ENCODE measurements around the gene PSMC3IP.

The PSMC3IP gene

DNA sequence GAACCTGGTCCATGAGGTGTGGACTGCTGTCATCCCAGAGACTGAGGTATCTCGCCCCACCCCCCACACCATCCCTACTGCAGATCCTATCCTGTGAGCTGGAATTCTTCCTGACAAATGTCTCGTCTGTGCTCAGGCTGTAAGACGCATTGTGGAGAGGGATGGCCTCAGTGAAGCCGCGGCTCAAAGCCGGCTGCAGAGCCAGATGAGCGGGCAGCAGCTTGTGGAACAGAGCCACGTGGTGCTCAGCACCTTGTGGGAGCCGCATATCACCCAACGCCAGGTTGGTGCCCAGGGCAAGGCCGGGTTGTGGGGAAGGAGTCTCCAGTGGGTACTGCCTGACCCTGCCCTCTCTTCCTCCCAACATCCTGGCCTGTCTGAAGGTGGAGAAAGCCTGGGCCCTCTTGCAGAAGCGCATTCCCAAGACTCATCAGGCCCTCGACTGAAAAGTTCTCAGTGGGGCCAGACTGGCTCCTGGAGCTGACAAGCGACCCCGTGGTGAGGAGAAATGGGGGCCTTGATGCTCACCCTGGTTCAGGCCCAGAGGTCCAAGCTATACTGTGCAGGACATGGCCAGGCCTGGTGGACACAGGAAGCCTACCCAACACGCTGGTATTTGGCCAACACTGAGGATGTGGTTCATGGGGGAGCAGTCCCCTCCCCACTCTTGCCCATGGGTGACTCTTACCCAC is 11.9 kb downstream of the PSMC3IP start:
- TF ChIP-seq, protein P1, sequence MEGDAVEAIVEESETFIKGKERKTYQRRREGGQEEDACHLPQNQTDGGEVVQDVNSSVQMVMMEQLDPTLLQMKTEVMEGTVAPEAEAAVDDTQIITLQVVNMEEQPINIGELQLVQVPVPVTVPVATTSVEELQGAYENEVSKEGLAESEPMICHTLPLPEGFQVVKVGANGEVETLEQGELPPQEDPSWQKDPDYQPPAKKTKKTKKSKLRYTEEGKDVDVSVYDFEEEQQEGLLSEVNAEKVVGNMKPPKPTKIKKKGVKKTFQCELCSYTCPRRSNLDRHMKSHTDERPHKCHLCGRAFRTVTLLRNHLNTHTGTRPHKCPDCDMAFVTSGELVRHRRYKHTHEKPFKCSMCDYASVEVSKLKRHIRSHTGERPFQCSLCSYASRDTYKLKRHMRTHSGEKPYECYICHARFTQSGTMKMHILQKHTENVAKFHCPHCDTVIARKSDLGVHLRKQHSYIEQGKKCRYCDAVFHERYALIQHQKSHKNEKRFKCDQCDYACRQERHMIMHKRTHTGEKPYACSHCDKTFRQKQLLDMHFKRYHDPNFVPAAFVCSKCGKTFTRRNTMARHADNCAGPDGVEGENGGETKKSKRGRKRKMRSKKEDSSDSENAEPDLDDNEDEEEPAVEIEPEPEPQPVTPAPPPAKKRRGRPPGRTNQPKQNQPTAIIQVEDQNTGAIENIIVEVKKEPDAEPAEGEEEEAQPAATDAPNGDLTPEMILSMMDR (IDR thresholded peaks at IDR 0.05), result no peak
- Histone ChIP-seq H3K4me3 (ENCODE audit: low read depth in 1 of 2, low read length in 1 of 2) (peak overlapping the region in 1 of 2 experiments; percentile 95), H3K4me1 (ENCODE audit: control insufficient read depth in 1 of 2, insufficient read depth in 1 of 2, low read depth in 1 of 2, low read length in 1 of 2) (peaks cover 54 to 58% of the 10 kb centered on the region in 2 experiments), H3K27ac (peak overlapping the region; percentile 97), H3K9me3 (no peaks in the 10 kb centered on the region), H3K36me3 (peaks cover 53% of the 10 kb centered on the region), H3K27me3 (no peaks in the 10 kb centered on the region)

DNA sequence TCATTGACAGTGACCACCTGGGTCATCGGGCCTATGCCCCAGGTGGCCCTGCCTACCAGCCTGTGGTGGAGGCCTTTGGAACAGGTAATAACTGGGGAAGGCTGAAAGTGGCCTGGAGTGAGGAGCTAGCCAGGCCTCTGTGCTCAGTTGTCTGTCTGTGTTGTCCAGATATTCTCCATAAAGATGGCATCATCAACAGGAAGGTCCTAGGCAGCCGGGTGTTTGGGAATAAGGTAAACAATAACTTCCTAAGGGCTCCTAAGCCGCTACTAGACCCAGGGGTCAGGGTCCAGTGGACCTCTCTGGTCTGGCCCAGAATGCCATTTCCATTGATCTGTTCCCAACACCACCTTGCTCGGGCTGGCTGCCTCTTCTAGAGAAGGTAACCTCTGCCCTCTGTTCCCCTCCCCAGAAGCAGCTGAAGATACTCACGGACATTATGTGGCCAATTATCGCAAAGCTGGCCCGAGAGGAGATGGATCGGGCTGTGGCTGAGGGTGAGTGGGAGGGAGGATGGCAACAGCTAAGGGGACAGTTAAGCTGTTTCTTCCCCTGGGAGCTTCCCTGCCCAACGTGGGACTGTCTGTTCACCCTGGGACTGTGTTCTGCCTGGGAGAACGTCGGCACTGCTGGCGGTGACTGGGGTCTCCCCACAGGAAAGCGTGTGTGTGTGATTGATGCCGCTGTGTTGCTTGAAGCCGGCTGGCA is 12.6 kb downstream of the PSMC3IP start:
- Histone ChIP-seq H3K36me3 (peaks cover 46% of the 10 kb centered on the region), H3K4me3 (ENCODE audit: low read depth in 1 of 2, low read length in 1 of 2) (no peak overlapping the region), H3K4me1 (ENCODE audit: control insufficient read depth in 1 of 2, insufficient read depth in 1 of 2, low read depth in 1 of 2, low read length in 1 of 2) (peaks cover 54 to 58% of the 10 kb centered on the region in 2 experiments), H3K27ac (peak overlapping the region; percentile 6), H3K9me3 (no peaks in the 10 kb centered on the region), H3K27me3 (no peaks in the 10 kb centered on the region)
- TF ChIP-seq, protein P1 (IDR thresholded peaks at IDR 0.05), result no peak

DNA sequence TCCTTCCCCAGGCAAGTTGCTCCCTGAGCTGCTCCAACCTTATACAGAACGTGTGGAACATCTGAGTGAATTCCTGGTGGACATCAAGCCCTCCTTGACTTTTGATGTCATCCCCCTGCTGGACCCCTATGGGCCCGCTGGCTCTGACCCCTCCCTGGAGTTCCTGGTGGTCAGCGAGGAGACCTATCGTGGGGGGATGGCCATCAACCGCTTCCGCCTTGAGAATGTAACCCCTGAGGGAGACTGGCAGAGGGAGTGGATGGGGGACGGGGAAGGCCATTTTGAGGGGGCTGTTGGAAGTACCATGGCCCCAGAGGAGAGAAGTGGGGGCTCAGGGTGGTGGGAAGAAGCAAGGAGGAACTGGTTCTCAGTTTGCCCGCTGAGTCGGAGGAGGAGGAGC is 13.6 kb downstream of the PSMC3IP start:
- H3K36me3 ChIP-seq, result peaks cover 36% of the 10 kb centered on the region
- H3K4me3 ChIP-seq (ENCODE audit: low read depth in 1 of 2, low read length in 1 of 2), result no peak overlapping the region
- no peaks in the 10 kb centered on the region for H3K27me3 ChIP-seq
- peak overlapping the region; percentile 87 for H3K27ac ChIP-seq
- TF ChIP-seq, protein P1 (IDR thresholded peaks at IDR 0.05), result no peak
- peaks cover 51% of the 10 kb centered on the region in 2 experiments for H3K4me1 ChIP-seq (ENCODE audit: control insufficient read depth in 1 of 2, insufficient read depth in 1 of 2, low read depth in 1 of 2, low read length in 1 of 2)
- H3K9me3 ChIP-seq, result no peaks in the 10 kb centered on the region

DNA sequence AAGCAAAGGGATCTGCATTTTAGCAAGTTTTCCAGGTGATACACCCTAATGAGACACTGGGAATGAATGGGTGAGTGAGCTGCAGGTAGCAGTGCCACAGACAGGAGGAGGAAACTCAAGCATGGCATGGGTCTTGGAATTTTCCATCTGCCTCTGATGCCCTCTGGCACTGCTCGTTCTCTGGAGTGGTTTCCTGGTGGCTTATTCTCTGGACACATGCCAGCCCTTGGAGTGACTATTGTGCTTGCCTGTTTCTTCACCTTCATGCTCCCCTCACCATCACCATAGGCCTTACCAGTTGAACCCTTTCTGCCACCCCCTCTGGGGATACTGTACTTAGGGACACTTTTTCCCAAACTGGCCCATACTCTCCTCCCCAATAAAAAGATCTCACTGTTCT is 14.0 kb downstream of the PSMC3IP start:
- TF ChIP-seq, protein P1 (IDR thresholded peaks at IDR 0.05), result no peak
- H3K36me3 ChIP-seq, result peaks cover 32% of the 10 kb centered on the region
- peak overlapping the region in 1 of 2 experiments; percentile 85 for H3K4me3 ChIP-seq (ENCODE audit: low read depth in 1 of 2, low read length in 1 of 2)
- peaks cover 47% of the 10 kb centered on the region in 2 experiments for H3K4me1 ChIP-seq (ENCODE audit: control insufficient read depth in 1 of 2, insufficient read depth in 1 of 2, low read depth in 1 of 2, low read length in 1 of 2)
- H3K27ac ChIP-seq, result peak overlapping the region; percentile 87
- H3K9me3 ChIP-seq, result no peaks in the 10 kb centered on the region
- no peaks in the 10 kb centered on the region for H3K27me3 ChIP-seq

DNA sequence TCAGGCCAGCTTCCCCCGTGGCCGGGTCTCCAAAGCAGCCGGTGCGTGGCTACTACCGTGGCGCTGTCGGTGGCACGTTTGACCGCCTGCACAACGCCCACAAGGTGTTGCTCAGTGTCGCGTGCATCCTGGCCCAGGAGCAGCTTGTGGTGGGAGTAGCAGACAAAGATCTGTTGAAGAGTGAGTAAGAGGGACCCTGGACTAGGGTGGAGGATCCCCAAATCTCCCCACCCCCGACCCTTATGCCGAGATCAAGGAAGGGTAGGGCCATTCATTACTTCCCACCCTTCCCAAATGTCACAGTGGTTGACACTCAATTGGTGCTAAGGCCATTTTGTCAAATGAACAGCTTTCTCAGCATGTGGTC is 14.4 kb downstream of the PSMC3IP start:
- Histone ChIP-seq H3K4me1 (ENCODE audit: control insufficient read depth in 1 of 2, insufficient read depth in 1 of 2, low read depth in 1 of 2, low read length in 1 of 2) (peaks cover 42 to 43% of the 10 kb centered on the region in 2 experiments), H3K9me3 (no peaks in the 10 kb centered on the region), H3K36me3 (peaks cover 28% of the 10 kb centered on the region), H3K4me3 (ENCODE audit: low read depth in 1 of 2, low read length in 1 of 2) (peak overlapping the region; percentile 84 to 85), H3K27me3 (no peaks in the 10 kb centered on the region), H3K27ac (peak overlapping the region; percentile 87)
- TF ChIP-seq, protein P1 (IDR thresholded peaks at IDR 0.05), result no peak
